K562 (cell line): ENCODE data around the gene TANGO6. TPM values are rescaled to one million over a fixed set of nuclear protein-coding genes. Genes with fewer than 3 reads are reported as not detected.

ENCODE experiments used
- ATF2 ChIP-seq: sonication (generic); formaldehyde crosslinking; IDR thresholded peaks from 2 replicates; pipeline ENCODE4 v1.8.1; 2022; ENCODE audit warnings: missing genetic modification reagents
- CC2D1A ChIP-seq: fragments of 450-650 bp; IDR thresholded peaks from 2 replicates; pipeline ENCODE4 v1.6.1; 2017; ENCODE audit warnings: mild to moderate bottlenecking
- MTA3 ChIP-seq: fragments of 450-650 bp; formaldehyde crosslinking; IDR thresholded peaks from 2 replicates; pipeline ENCODE4 v1.6.1; 2017; ENCODE audit warnings: mild to moderate bottlenecking, borderline replicate concordance
- PBX2 ChIP-seq, 2 experiments: IDR thresholded peaks in 1 of 2; conservative IDR thresholded peaks in 1 of 2; 2 replicates each; pipeline ENCODE4 v1.6.1; 2016; ENCODE audit warnings: low read depth in 2 of 2, mild to moderate bottlenecking in 1 of 2, missing compliant biosample characterization in 1 of 2, missing genetic modification characterization in 1 of 2, moderate library complexity in 1 of 2
- UBTF ChIP-seq, 2 experiments: IDR thresholded peaks; 2 replicates each; pipeline ENCODE4 v1.6.1; 2012; ENCODE audit warnings: improper control_type of control experiment in 2 of 2, low read depth in 2 of 2, low read length in 2 of 2, borderline replicate concordance in 1 of 2
- ZBED1 ChIP-seq: IDR thresholded peaks from 2 replicates; pipeline ENCODE4 v1.6.1; 2014
- ZBTB49 ChIP-seq: sonication (generic); formaldehyde crosslinking; IDR thresholded peaks from 2 replicates; pipeline ENCODE4 v1.8.0; 2022; ENCODE audit warnings: missing genetic modification reagents, mild to moderate bottlenecking, borderline replicate concordance
- ZNF717 ChIP-seq: fragments of 250-450 bp; sonication (Bioruptor Pico); IDR thresholded peaks from 2 replicates; pipeline ENCODE4 v1.5.0; 2021
- polyA plus RNA-seq, 8 experiments: library from polyadenylated mRNA; depleted of rRNA in 4 of 8; stranded (reverse) in 5 of 8; unstranded in 3 of 8; fragments of >200 nt; fragmentation: Nextera tagmentation in 2 of 8; fragmentation: Illumina TruSeq in 1 of 8; extraction: Ambion mirVana in 2 of 8; extraction: Trizol in 1 of 8; gene quantifications; 2 replicates each; pipeline versions ENCODE4 v1.2.1 to v1.2.3, GENCODE V29; 2011 to 2014; ENCODE audit warnings: inconsistent platforms in 1 of 8, missing spikeins in 1 of 8
- total RNA-seq, 7 experiments: library from RNA; depleted of rRNA in 6 of 7; stranded (reverse); fragments of >200 nt in 6 of 7; fragmentation: Illumina TruSeq in 2 of 7; extraction: Trizol in 2 of 7; gene quantifications; 2 replicates each; pipeline versions ENCODE4 v1.2.1 to v1.2.3, GENCODE V29; 2011 to 2021; ENCODE audit warnings: low replicate concordance in 1 of 7
- TF ChIP-seq, protein P1 (sequence below), 2 experiments: fragments of 450-650 bp; conservative IDR thresholded peaks; 2 replicates each; pipeline ENCODE4 v1.6.1; 2017; ENCODE audit warnings: mild to moderate bottlenecking in 2 of 2, moderate library complexity in 2 of 2

The TANGO6 gene
- total and polyA plus RNA-seq, 9 of the 15 experiments (the other 6 are each of a cell fraction or from before 2014, with no cell fraction given), result 1.6 to 15.2 (median 9.6) TPM

DNA sequence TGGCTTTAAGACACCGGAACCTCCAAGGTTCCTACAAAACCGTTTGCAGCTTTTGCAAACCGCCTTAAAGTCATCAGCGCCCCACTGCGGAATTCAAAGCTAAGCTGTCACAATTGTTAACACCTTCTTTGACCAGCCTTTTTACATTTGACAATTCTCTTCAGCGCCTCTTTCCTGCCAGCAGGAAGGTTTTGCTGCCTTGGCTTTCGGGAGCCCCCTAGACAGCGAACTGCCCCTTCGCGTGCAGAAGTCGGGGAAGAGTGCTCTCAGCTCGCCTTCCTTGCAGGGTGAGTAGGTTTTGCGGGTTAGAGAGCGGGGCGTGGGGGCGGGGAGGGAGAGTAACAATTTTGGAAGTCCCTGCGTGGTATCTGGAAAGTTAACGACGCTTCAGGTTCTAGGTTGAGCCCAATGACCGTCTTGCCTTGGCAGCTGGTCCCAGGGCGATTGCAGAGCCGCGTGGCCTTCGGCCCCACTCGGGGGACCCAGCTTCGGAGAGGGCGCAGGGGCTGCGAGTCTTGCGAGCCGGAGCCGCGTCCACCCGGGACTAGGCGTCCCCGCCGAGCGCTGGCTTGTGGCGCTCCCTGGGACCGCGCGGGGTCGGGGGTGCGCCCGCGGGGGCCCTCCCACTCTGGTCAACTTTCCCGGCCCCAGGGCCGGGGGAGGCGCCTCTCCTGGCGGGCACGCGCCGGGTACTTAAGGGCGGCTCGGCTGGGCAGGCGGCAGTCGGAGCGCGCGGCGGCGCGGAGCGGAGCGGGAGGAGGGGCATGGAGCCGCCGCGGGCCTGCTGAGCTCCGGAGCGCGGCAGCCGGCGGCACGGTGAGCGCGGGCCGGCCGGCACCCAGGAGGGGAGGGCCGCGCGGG lies 262.4 kb downstream of the TANGO6 start, which contains the start of gene HAS3 (continued):
- TF ChIP-seq UBTF (IDR thresholded peaks at IDR 0.05; ENCODE audit: borderline replicate concordance in 1 of 2, low read depth in 2 of 2, low read length in 2 of 2), result peak in 1 of 2 experiments; percentile 82; a peak in 2 of 4 replicates
- TF ChIP-seq ATF2 (CRISPR knock-in tag), result no peak
- TF ChIP-seq PBX2 (CRISPR knock-in tag; IDR thresholded peaks at IDR 0.05; ENCODE audit: low read depth), result no peak
- peak; percentile 52 for TF ChIP-seq PBX2 (tag; conservative IDR thresholded peaks at IDR 0.05; ENCODE audit: low read depth)
- no peak for TF ChIP-seq CC2D1A
- TF ChIP-seq ZBTB49, result 0 out of 2 replicates have a peak, but pooled peaks have one; percentile 40
- no peak for TF ChIP-seq ZBED1
- no peak for TF ChIP-seq ZNF717 (CRISPR knock-in tag)
- TF ChIP-seq, protein P1, sequence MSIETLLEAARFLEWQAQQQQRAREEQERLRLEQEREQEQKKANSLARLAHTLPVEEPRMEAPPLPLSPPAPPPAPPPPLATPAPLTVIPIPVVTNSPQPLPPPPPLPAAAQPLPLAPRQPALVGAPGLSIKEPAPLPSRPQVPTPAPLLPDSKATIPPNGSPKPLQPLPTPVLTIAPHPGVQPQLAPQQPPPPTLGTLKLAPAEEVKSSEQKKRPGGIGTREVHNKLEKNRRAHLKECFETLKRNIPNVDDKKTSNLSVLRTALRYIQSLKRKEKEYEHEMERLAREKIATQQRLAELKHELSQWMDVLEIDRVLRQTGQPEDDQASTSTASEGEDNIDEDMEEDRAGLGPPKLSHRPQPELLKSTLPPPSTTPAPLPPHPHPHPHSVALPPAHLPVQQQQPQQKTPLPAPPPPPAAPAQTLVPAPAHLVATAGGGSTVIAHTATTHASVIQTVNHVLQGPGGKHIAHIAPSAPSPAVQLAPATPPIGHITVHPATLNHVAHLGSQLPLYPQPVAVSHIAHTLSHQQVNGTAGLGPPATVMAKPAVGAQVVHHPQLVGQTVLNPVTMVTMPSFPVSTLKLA (conservative IDR thresholded peaks at IDR 0.05), result no peak; a peak in 1 of 4 replicates
- peak; percentile 28; the same call in 1 of the 2 replicates for TF ChIP-seq MTA3
